Activated naive CD8-positive, alpha-beta T cell treated with anti-CD3 and anti-CD28 coated beads for 36 hours (primary cell): ENCODE measurements around the gene AGBL1. TPM values are rescaled to one million over a fixed set of nuclear protein-coding genes. Genes with fewer than 3 reads are reported as not detected.
"Not testable (repeated sequence)": the region's sequence is repeated elsewhere in the genome, so short reads cannot be mapped to it uniquely, and the experiment has no call there.

Experiments
- DNase-seq: peaks from one replicate; pipeline ENCODE4 v3.0.0; 2021
- H3K27ac Mint-ChIP-seq: one replicate; pipeline ENCODE4 v1.8.0; 2022; ENCODE audit warnings: mild to moderate bottlenecking, moderate library complexity, mixed read lengths
- H3K27me3 Mint-ChIP-seq: one replicate; pipeline ENCODE4 v1.8.0; 2022; ENCODE audit warnings: mild to moderate bottlenecking, mixed read lengths
- H3K36me3 Mint-ChIP-seq: one replicate; pipeline ENCODE4 v1.8.0; 2021; ENCODE audit warnings: mild to moderate bottlenecking, mixed read lengths
- H3K4me1 Mint-ChIP-seq: one replicate; pipeline ENCODE4 v1.8.0; 2021; ENCODE audit warnings: mixed read lengths
- H3K4me3 Mint-ChIP-seq: one replicate; pipeline ENCODE4 v1.8.0; 2022; ENCODE audit warnings: mild to moderate bottlenecking, moderate library complexity, mixed read lengths
- H3K9me3 Mint-ChIP-seq: one replicate; pipeline ENCODE4 v1.8.0; 2022; ENCODE audit warnings: mixed read lengths
- total RNA-seq, 2 experiments: library from RNA; stranded (reverse); gene quantifications; one replicate each; pipeline ENCODE4 v1.2.3, GENCODE V29; 2021

Gene AGBL1
- total RNA-seq, 2 experiments from 2014 or later, result not detected

DNA sequence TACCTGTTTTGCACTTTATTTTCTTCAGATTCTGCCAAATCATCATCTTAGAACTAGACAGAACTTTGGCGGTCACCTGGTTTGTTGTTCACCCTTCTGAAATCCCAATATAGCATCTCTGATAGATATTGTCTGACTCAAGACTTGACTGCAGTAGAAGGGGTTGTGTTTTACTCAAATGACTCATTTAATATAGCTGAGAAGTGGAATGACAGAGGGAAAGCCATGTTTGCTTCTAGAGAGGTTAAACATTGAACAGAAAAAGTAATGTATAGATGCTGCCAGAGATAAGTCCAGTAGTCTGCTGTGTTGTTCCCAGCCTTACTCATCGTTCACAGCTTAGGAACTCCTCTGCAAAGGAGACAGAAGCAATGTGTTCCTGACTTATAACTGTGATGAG, 402.0 kb downstream of the AGBL1 start:
- Mint-ChIP-seq H3K36me3 (no peaks in the 10 kb centered on the region), H3K9me3 (peaks cover 4% of the 10 kb centered on the region), H3K4me3 (no peak overlapping the region), H3K27me3 (no peaks in the 10 kb centered on the region), H3K27ac (no peak overlapping the region), H3K4me1 (no peaks in the 10 kb centered on the region)
- DNase-seq, result no peak

DNA sequence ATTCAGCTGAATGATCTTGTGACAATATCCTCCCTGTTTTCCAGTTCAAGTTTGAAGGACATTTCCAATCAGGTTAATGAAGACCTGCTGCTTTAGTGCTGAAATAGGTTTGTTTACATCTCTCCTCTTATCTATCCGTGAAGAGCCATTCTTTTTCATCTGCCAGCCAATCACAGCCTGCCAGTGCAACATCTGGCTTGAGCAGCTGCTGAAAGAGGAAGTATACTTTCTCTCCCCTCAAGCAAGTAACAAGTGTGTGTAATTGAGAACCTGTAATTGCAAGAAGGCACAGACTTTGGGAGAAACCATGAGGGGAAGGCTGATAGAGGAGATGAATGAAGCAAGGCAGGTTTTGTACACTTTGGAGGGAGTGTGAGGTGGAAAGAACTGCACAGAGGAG, 404.3 kb downstream of the AGBL1 start:
- no peak for DNase-seq
- Mint-ChIP-seq H3K4me1 (no peaks in the 10 kb centered on the region), H3K27ac (no peak overlapping the region), H3K9me3 (peaks cover 4% of the 10 kb centered on the region), H3K36me3 (no peaks in the 10 kb centered on the region), H3K4me3 (no peak overlapping the region), H3K27me3 (no peaks in the 10 kb centered on the region)

DNA sequence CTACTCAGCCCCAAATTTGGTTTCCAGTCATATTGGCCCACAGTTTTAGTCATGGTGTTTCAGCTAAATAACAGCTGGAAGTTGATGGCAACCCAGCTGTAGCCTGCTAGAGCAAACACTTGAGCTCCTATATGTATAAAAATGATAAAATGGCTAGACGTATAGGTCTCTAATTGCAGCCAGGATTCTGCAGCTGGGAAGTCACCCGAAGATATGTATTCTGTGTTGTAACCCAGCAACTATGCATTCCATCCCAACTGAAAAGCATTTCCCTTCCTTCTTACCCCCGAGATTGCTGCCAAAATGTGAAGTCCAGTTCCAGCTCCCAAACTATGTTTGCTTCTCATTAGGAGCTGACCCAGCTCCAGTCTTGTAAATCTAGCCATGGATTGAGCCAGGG, 408.4 kb downstream of the AGBL1 start:
- H3K4me3 Mint-ChIP-seq, result no peak overlapping the region
- DNase-seq, result no peak
- H3K27ac Mint-ChIP-seq, result no peak overlapping the region
- no peaks in the 10 kb centered on the region for H3K4me1 Mint-ChIP-seq
- H3K36me3 Mint-ChIP-seq, result no peaks in the 10 kb centered on the region
- H3K9me3 Mint-ChIP-seq, result no peaks in the 10 kb centered on the region
- no peaks in the 10 kb centered on the region for H3K27me3 Mint-ChIP-seq

DNA sequence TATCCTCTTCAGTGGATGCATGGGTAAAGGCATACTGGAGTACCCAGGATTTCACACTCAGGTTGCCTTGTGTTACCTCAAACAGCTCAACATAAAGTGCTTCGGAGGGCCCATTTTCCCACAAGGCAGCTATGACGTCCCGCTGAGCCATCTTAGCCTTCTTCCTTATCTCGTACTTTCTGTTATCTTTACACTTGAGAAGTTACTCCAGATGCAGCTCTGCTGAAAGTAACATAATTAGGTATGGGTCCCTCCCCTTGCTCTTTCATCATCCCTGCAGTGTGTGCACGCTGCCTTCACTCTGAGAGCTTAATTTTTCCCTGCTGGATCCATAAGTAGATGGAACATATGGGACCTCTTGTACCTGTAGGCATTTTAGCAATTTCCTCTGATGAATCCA, 410.3 kb downstream of the AGBL1 start:
- Mint-ChIP-seq H3K36me3 (no peaks in the 10 kb centered on the region), H3K9me3 (peaks cover 2% of the 10 kb centered on the region)
- no peak for DNase-seq

DNA sequence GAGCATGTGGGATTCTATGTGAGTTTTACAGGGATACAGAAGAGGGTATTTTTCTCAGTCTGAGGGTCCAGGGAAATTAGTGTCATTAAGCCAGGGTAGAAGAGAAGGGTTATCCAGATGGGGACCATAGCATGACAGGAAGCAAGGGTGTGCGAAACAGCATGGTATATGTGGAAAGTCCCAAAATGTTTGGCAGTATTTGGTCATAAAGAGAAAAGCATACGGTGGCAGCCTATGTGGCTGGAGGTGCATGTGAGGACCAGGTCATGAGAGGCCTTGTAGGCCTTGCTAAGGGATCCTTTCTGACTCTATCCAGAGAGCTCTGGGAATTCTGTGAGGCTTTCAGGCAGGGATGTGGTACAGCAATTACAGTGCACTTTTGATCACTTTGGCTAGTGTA, 411.4 kb downstream of the AGBL1 start:
- H3K36me3 Mint-ChIP-seq, result no peaks in the 10 kb centered on the region
- DNase-seq, result no peak
- H3K4me1 Mint-ChIP-seq, result no peaks in the 10 kb centered on the region
- no peak overlapping the region for H3K4me3 Mint-ChIP-seq
- peaks cover 2% of the 10 kb centered on the region for H3K9me3 Mint-ChIP-seq
- no peak overlapping the region for H3K27ac Mint-ChIP-seq
- H3K27me3 Mint-ChIP-seq, result no peaks in the 10 kb centered on the region

More for the DNA sequence above, 410.3 kb downstream of the AGBL1 start:
- no peaks in the 10 kb centered on the region for H3K27me3 Mint-ChIP-seq
- no peaks in the 10 kb centered on the region for H3K4me1 Mint-ChIP-seq
- no peak overlapping the region for H3K4me3 Mint-ChIP-seq
- H3K27ac Mint-ChIP-seq, result no peak overlapping the region

DNA sequence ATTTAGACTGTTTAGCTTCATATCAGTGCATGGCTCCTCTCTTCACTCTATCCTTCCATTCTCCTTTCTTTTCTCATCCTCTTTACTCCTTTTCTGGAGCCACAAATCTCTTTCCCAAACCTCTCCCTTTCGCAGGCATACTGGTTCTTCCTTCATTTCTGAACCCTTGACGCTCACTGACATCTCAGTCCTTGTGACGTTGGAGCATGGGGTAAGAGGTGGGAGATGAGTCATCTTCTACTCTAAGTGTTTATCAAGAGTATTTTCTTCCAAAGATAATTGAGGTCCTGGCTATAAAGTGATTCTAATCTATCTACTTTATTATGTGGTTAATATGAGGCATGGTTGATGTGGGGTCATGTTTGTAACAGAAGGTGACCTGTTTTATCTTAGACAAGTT, 414.2 kb downstream of the AGBL1 start:
- H3K27me3 Mint-ChIP-seq, result no peaks in the 10 kb centered on the region

DNA sequence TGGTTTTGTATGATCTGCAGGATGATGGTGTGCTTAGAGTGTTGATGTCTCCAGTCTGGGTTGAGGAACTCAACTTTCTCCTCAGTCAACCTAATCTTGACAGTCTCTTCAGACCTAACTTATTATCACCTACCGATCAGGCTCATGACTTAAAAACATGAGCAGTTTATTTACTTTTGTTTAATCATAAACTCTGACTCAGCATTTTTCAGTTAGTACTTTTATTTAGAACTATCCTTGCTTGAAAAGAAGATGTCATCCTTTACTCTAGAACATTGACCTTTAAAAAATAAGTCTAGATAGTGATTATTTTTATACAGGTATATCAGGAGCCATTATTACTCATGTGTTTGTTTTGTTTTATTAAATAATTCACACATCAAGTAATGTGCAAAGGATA, 414.8 kb downstream of the AGBL1 start:
- Mint-ChIP-seq H3K27ac (no peak overlapping the region), H3K36me3 (no peaks in the 10 kb centered on the region), H3K27me3 (no peaks in the 10 kb centered on the region), H3K9me3 (peaks cover 2% of the 10 kb centered on the region), H3K4me3 (no peak overlapping the region), H3K4me1 (no peaks in the 10 kb centered on the region)
- DNase-seq, result no peak

More for the DNA sequence above, 414.2 kb downstream of the AGBL1 start:
- no peaks in the 10 kb centered on the region for H3K4me1 Mint-ChIP-seq
- H3K36me3 Mint-ChIP-seq, result no peaks in the 10 kb centered on the region
- H3K4me3 Mint-ChIP-seq, result no peak overlapping the region
- peaks cover 2% of the 10 kb centered on the region for H3K9me3 Mint-ChIP-seq
- no peak for DNase-seq
- no peak overlapping the region for H3K27ac Mint-ChIP-seq

DNA sequence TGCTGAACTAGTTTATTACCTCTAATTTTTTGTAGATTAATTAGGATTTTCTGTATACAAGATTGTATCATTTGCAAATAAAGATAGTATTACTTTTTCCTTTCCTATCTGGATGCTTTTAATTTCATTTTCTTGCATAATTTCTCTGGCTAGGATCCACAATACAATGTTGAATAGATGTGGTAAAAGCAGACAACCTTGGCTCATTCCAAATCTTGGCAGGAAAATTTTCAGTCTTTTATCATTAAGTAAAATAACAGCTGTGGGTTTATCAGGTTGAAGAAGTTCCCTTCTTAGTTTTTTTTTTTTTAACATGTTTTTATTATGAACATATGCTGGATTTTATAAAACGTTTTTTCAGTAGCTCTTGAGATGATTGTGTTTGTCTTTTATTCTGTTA, 422.6 kb downstream of the AGBL1 start:
- no peaks in the 10 kb centered on the region for H3K36me3 Mint-ChIP-seq
- no peaks in the 10 kb centered on the region for H3K4me1 Mint-ChIP-seq
- H3K27ac Mint-ChIP-seq, result no peak overlapping the region
- no peak for DNase-seq
- H3K4me3 Mint-ChIP-seq, result no peak overlapping the region
- peaks cover 4% of the 10 kb centered on the region for H3K27me3 Mint-ChIP-seq
- H3K9me3 Mint-ChIP-seq, result peaks cover 2% of the 10 kb centered on the region

DNA sequence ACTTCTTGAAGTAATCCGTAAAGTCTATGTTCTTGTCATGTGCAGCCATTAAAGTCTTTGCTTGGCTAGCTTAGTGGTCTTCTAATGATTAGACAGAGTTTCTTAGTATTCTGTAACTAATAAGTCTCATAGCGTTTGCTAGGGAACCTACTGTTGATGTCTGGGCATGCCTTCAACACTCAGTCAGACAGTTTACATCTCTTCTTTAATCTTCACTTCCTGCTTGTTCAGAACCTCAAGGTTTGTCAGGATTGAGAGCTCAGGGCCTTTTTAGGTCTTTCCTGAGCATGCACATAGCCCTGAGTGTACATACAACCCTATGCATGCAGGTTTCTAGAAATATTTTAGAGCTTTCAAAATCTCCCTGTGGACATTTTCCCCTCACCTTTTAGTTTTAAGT, 426.3 kb downstream of the AGBL1 start:
- Mint-ChIP-seq H3K4me3 (no peak overlapping the region), H3K4me1 (no peaks in the 10 kb centered on the region), H3K36me3 (no peaks in the 10 kb centered on the region), H3K9me3 (peaks cover 2% of the 10 kb centered on the region), H3K27ac (no peak overlapping the region), H3K27me3 (peaks cover 4% of the 10 kb centered on the region)
- DNase-seq, result no peak

DNA sequence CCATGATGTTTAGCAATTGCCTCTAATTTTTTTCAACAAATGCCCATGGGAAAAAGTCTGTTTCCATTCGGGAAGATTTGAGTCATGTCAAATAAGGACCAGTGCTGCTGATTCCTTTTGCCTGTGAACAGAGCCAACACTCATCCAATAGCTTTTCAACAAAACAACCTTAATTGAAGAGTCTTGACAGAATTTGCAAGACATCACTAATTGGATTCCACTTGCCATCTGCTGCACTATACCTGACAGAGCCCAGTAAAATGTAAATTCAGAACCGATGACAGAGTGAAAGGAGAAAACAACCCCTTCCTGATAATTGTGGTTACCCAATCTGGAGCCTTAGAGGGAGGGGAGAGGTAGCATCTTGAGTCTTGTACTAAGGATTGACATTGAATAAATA, 426.7 kb downstream of the AGBL1 start:
- Mint-ChIP-seq H3K4me3 (no peak overlapping the region), H3K27ac (no peak overlapping the region), H3K27me3 (peaks cover 4% of the 10 kb centered on the region), H3K4me1 (no peaks in the 10 kb centered on the region), H3K9me3 (peaks cover 2% of the 10 kb centered on the region), H3K36me3 (no peaks in the 10 kb centered on the region)
- DNase-seq, result no peak

DNA sequence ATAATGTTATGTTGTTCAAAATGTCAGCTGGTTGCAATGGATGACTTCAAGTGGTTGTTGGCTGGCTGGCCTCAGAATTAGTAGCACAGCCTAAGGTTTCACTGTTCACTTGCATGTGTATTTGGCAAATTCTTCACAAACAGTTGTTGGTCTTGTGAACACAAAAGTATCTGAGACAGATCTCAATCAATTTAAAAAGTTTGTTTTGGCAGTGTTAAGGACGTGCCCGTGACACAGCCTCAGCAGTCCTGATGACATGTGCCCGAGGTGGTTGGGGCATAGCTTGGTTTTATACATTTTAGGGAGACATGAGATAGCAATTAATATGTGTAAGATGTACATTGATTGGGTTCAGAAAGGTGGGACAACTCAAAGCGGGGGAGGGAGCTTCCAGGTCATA, 436.0 kb downstream of the AGBL1 start:
- Mint-ChIP-seq H3K4me3 (no peak overlapping the region), H3K27ac (no peak overlapping the region), H3K27me3 (peaks cover 5% of the 10 kb centered on the region), H3K9me3 (peaks cover 6% of the 10 kb centered on the region), H3K4me1 (no peaks in the 10 kb centered on the region), H3K36me3 (no peaks in the 10 kb centered on the region)
- no peak for DNase-seq

DNA sequence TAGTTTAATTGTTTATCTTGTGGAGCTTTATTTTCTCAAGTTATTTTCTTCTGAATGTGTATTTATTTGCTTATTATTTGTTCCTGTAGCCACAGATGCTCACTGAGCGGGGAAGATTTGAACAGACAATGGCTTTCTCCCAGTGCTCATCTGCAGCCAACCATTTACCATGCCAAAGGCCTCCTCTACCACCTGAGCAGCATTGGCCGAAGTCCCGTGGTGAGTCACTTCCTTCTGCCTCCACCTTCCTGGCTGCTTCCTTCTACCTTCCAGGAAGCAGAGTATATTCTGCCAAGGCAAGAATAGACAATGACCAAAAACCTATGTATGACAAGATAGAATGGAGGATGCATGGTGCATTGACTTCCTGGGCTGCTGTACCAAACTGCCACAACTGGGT, 443.1 kb downstream of the AGBL1 start:
- no peak for DNase-seq
- H3K27ac Mint-ChIP-seq, result no peak overlapping the region

DNA sequence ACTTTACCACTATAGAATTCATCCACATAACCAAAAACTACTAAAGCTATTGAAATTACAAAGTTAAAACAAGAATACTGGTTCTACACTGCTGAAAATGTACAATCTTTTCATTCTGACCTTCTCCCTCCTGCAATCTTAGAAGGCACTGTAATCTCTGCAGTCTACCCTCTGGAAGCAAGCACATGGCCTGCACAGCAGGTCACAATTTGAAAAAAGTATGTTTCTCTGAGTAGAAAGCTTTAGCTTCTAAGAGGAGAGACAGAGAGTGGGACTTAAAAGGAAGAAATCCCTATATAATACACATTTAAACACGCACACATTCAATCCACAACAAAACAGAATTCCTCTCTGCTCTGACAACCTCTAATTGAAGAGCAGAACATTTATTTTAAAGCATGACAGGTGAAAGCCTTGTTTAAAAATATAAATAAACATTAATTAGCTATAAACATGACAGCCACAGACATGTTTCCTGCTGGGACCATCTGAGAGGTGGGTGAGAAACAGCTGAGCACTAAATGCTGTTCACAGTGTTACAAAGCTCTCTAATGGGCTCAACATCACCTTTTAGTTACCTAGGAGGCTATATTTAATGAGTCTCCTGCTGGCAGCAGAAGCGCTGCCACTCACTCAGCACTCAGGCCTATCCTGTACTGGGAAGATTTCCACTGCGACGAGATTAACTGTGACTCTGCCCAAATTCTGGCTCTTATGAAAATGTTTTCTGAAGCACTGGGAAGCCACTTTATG, 447.4 kb downstream of the AGBL1 start:
- Mint-ChIP-seq H3K4me3 (no peak overlapping the region), H3K4me1 (no peaks in the 10 kb centered on the region), H3K9me3 (peaks cover 1% of the 10 kb centered on the region), H3K36me3 (no peaks in the 10 kb centered on the region), H3K27ac (no peak overlapping the region), H3K27me3 (no peaks in the 10 kb centered on the region)
- no peak for DNase-seq

More for the DNA sequence above, 443.1 kb downstream of the AGBL1 start:
- no peaks in the 10 kb centered on the region for H3K36me3 Mint-ChIP-seq
- no peaks in the 10 kb centered on the region for H3K9me3 Mint-ChIP-seq
- H3K4me1 Mint-ChIP-seq, result no peaks in the 10 kb centered on the region
- no peak overlapping the region for H3K4me3 Mint-ChIP-seq
- H3K27me3 Mint-ChIP-seq, result peaks cover 5% of the 10 kb centered on the region

DNA sequence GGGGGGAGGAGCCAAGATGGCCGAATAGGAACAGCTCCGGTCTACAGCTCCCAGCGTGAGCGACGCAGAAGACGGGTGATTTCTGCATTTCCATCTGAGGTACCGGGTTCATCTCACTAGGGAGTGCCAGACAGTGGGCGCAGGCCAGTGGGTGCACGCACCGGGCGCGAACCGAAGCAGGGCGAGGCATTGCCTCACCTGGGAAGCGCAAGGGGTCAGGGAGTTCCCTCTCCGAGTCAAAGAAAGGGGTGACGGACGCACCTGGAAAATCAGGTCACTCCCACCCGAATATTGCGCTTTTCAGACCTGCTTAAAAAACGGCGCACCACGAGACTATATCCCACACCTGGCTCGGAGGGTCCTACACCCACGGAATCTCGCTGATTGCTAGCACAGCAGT, 448.4 kb downstream of the AGBL1 start:
- H3K4me3 Mint-ChIP-seq, H3K27me3 Mint-ChIP-seq, H3K36me3 Mint-ChIP-seq, H3K9me3 Mint-ChIP-seq, H3K4me1 Mint-ChIP-seq, DNase-seq, H3K27ac Mint-ChIP-seq: not testable (repeated sequence)

DNA sequence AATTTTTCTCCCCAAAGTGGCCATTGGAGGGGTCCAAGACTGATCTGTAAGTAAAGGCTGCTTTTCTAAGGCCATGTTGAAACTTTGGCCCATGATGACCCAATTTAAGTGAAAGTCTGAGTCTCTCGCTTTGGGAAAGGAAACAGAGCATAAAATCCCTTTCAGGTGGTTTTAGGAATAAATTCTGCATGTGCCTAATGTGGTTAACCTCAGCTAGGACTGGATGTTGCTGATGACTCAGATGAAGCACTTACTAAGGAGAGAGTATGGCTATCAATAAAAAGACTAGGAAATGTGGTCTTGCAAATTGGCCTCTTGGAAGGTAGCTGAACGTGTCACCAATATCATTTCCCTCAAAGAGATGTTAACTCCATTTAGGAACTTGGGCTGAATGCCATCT, 458.5 kb downstream of the AGBL1 start:
- H3K4me1 Mint-ChIP-seq, result no peaks in the 10 kb centered on the region
- no peak overlapping the region for H3K4me3 Mint-ChIP-seq
- no peaks in the 10 kb centered on the region for H3K9me3 Mint-ChIP-seq
- no peak overlapping the region for H3K27ac Mint-ChIP-seq
- no peaks in the 10 kb centered on the region for H3K36me3 Mint-ChIP-seq
- DNase-seq, result no peak
- no peaks in the 10 kb centered on the region for H3K27me3 Mint-ChIP-seq

DNA sequence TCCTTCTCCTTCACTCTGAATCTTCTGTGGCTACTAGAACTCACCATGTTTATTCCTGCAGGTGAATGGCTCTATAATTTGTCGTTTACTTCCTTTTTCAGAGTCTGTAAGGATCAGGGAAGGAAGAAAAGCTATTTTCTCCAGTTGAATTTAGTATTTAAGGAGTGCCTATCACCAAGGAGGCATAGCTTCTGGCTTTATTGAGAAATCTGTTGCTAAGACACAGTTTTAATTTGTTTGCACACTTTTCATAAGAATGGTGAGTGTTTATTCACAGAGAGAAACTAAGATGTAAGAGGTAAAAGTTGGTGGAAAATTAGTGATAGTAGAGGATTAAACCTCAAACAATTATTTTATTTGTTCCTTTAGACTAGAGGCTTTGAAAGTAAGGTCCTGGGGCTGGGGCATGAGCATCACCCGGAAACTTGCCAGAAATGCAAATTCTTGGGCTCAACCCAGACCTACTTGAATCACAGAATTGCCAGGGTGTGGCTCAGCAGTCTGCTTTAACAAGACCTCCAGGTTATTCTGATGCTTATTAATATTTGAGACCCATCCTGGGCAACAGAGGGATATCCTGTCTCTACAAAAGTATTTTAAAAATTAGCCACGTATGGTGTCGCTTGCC, 461.3 kb downstream of the AGBL1 start:
- no peak for DNase-seq
- Mint-ChIP-seq H3K27ac (no peak overlapping the region), H3K9me3 (no peaks in the 10 kb centered on the region), H3K36me3 (no peaks in the 10 kb centered on the region), H3K4me1 (no peaks in the 10 kb centered on the region), H3K4me3 (no peak overlapping the region), H3K27me3 (no peaks in the 10 kb centered on the region)
